HG02943 (cell line): Measurements from ENCODE around the gene TJP2.

Source experiments
- ATAC-seq: cut with Tn5 transposase; IDR thresholded peaks from one replicate; pipeline ENCODE4 v1.9.1; 2021; ENCODE audit warnings: mild to moderate bottlenecking, low read depth, moderate library complexity; ENCODE audit not compliant: unreplicated experiment

The TJP2 gene

DNA sequence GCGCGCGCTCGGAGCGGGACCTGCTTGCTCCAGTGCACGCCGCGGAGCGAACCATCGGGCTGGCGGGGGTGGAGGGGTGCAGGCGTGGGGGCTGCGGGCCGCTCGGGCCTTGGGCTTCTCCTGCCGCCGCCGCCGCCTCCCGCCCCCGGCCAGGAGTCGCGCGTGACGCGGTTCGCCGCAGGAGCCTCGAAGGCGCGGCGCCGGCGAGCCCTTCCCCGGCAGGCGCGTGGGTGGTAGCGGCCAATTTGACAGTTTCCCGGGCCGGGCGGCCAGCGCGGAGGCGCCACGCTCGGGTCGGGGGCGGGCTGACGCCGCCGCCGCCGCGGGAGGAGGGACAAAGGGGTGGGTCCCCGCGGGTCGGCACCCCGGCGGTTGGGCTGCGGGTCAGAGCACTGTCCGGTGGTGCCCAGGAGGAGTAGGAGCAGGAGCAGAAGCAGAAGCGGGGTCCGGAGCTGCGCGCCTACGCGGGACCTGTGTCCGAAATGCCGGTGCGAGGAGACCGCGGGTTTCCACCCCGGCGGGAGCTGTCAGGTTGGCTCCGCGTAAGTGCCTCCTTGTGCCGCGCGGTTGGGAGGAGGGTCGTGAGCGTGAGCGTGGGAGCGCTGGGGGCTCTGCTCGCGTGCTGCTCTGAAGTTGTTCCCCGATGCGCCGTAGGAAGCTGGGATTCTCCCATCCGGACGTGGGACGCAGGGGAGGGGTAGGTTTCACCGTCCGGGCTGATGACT, at the start of gene TJP2:
Gene TJP2, plus strand, starts transcription at position 387 of the 725 bp plus-strand sequence. Its CDS starts 96 bp downstream, at position 483.
- ATAC-seq: peak; percentile 49

DNA sequence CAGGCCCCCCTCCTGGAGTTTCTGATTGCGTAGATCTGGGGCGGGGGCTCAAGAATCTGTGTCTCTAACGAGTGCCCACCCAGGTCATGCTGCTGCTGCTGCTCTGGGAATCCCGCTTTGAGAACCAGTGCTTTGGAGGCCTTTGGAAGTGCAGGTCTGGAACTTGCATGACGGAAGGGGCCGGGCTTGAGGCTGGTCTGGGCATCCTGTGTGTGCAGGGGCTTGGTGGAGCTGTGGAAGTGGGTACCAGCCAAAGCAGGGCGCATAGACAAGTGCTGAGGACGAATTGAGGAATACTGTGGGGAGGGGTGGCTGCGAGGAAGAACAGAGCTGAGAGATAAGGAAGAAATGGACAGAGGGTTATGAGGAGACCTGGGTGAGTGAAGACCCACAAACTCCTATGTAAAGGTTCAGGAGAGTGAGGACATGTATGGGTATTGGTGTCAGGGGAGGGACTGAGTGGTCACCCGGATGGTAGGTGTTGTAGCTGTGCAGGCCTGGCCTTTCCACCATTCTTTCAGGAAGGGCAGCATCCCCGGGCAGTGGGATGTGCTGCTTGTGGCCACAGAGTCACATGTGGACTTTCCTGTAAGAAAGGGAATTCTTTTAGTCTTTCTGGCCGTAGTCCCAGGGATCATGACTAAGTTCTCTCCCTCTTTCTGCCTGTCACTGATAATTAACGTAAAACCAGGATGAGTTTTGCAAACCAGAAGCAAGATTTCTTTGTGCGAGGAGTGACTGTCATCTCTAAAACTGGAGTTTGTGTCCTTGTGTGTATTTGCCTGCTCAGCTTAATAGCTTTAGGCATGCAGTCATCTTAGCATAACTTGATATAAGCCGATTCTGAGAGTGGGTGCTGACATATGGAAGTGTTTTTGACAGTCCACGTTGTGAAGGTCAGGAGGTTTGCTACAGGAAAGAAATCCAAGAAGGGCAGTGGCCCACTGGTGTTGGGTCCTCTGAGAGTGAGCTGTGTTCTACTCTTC, 43.3 kb upstream of the TJP2 start:
- ATAC-seq: no peak

DNA sequence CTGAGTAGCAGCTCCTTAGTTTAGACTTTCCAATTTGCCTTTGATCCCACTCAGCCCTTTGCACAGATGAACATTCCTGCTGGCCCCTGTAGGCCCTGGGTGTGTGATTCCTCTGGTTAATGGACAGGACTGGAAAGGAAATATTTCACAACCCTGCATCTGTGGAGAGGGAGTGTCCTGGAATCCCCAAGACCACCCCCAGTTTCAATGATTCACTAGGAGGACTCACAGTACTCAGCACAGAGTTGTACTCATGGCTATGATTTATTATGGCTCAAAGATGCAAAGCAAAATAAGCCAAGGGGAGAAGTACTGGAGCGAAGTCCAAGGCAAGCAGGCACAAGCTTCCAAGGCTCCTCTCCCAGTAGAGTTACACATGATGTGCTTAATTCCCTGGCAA, 42.4 kb upstream of the TJP2 start:
- no peak for ATAC-seq

DNA sequence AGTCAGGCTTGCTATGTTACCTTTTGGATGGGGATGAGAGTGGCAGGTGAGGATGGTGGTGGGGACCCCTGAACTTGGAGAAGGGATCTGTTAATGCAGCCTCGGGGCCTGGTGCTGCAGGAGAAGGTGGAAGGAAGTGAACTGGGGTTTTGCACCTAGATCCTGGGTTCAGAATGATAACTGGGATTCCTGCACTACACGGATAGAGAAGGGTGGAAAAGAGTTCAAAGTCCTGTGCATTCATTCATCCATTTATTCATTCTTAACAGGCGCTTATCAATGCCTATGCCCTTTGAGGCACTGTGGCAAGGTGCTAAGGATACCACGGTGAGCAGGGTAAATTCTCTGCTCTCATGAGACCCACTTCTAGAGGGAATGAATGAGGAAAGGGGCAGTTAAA, 41.7 kb upstream of the TJP2 start:
- no peak for ATAC-seq

DNA sequence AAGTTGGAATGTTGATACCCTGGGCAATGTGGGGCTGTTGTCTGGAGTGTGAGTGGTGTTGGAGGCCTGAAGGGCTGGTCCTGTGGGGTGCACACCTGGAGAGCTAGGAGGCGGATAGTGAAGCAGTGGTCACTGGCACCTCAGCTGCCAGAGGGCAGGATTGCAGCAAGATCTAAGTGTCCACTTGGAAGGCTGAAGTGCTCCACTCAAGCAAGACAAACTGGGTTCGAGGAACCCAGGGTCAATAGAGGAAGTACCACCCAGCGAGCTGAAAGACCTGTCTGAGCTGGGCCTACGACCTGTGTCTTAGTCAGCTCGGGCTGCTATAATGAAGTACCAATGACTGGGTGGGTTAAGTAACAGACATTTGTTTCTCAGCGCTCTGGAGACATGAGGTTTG, 39.7 kb upstream of the TJP2 start:
- ATAC-seq: no peak

DNA sequence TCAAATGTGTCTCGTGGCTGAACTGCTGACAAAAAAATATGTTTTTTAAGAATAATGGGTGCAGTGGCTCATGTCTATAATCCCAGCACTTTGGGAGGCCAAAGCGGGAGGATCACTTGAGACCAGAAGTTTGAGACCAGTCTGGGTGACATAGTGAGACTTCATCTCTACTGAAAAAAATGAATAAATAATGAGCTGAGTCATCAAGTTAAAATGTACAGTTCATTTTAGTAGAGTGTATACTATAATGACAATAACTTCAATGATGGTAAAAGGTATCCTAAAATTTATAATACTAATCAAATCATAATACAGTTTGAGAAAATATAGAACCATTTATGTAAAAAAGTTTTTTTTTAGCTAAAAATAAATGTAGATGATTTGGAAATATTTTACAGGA, 37.9 kb upstream of the TJP2 start:
- ATAC-seq: no peak

DNA sequence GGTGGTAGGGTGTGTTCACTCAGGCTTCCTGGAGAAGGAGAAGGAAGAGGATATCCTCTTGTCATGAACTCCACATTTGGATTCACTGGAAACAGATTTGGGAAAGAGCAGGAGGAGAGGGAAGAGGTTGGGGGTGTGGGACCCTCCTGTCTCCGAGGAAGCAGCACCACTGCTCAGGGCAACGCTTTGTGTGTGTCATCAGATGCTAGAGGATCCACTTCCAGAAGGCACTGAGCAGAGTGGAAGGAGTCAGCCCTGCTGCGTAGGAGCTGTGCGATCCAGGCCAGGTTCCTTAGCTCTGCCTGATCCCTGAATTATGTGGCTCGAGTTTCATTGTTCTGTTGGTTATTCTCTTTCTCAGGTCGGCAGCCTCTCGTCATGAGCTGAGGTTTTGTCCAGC, 37.3 kb upstream of the TJP2 start:
- no peak for ATAC-seq

DNA sequence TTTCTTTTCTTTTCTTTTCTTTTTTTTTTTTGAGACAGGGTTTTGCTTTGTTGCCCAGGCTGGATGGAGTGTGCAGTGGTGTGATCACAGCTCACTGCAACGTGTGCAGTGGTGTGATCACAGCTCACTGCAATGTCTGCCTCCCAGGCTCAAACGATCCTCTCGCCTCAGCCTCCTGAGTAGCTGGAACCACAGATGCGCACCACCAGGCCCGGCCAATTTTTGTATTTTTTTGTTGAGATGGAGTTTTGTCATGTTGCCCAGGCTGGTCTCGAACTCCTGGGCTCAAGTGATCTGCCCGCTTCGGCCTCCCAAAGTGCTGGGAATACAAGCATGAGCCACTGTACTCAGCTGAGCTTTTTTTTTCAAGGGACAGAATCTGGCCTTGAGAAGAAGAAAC, 36.8 kb upstream of the TJP2 start:
- ATAC-seq: no peak

DNA sequence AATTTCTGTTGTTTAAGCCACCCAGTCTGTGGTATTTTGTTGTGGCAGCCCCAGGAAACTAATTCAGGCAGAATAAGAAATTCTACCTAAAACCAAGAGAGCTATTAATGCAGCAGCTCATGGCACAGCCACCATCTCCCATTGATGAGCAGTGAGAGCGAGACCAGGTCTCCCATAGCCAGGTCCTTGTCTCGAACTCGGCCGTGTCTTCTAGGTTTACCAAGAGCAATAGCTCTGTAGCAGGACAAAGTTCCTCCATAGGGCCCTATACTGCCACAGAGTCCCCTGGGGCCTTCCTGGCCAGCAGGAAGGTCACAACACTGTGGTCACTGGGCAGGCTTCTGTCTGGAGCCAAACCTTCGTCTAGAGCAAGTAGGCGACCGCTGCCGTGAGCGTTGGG, 34.5 kb upstream of the TJP2 start:
- no peak for ATAC-seq

DNA sequence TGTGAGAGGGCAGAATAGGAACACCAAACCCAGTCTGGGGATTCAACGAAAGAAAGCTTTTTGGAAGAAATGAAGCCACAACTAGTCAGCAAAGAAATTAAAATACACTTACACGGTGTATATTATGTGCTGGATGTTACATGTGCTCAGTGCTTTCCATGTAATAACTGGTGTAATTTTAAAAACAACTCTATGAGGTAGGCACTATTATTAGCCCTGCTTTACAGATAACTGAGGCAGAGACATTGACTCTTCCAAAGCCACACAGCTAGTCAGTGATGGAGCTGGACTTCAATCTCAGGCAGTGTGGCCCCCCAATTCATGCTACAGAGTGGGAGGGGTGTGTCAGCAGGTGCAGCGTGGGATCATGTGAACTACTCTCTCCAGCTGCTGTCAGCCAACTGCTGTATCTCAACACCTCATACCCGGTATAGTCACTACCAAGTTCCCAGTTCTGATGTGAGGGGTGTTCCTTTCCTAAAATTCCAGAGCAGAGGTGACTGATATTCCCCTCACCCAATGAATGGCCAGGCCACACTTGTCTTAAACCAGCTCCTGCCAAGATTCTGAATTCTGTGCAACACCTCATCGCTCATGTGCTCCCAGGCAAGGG, 33.8 kb upstream of the TJP2 start:
- ATAC-seq: no peak

DNA sequence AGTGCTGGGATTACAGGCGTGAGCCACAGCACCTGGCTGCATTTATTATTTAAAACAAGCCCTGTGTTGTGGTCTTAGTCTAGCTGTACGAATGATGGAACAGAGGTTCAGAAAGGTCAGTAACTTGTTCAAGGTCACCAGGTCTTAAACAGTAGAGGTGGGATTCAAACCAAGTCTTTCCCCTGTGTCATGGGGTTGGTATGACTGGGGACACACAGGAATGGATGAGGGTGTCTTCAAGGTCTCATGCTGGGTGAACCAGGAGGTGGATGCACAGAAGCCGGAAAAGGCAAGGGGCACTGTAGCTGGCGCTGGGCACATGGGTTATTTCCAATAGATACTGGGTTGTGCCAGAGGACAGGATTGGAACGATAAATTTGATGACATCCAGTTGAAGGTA, 32.2 kb upstream of the TJP2 start:
- ATAC-seq: no peak

DNA sequence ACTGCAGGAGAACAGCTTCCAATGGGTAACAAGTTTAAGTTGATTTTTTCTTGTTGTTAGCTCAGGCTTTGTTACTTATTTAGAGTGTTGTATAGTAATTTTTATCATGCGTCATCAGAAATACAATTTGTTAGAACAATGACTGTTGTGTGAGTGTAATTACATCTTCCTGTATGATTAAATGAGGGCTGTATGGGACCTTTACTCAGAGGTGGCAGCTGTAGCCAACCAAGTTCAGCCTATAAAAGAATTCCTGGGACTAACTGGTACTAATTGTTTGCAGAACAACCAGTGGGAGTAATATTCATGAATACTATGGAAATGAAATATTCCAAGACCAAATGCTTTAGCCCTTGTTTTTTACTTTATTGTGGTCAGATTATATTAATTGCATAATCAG, 30.8 kb upstream of the TJP2 start:
- ATAC-seq: no peak

DNA sequence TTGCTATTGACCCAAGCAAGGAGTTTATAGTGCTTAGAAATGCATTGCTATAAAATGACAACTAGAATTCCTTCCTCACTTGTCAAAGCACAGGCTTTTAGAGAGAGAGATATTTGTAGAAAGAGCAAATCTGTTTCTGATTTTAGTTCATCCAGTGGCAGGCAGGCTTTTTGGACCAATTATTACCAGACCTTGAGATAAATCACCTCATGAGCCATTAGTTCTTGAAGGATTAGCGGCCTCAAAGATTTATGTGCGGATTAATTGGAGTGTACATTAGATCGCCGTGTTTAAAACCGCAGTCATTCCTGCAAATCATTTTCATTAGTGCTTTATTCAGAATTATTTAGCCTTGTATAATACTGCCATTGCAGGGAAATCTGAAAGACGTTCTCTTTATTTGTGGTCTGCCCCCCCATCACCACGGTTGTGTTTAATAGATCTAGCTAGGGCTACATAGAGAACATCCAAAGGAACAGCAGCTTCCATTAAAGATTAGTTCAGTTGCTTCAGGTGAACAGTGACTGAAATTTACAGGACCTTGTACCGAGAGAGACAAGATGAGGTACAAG, 28.8 kb upstream of the TJP2 start:
- no peak for ATAC-seq

DNA sequence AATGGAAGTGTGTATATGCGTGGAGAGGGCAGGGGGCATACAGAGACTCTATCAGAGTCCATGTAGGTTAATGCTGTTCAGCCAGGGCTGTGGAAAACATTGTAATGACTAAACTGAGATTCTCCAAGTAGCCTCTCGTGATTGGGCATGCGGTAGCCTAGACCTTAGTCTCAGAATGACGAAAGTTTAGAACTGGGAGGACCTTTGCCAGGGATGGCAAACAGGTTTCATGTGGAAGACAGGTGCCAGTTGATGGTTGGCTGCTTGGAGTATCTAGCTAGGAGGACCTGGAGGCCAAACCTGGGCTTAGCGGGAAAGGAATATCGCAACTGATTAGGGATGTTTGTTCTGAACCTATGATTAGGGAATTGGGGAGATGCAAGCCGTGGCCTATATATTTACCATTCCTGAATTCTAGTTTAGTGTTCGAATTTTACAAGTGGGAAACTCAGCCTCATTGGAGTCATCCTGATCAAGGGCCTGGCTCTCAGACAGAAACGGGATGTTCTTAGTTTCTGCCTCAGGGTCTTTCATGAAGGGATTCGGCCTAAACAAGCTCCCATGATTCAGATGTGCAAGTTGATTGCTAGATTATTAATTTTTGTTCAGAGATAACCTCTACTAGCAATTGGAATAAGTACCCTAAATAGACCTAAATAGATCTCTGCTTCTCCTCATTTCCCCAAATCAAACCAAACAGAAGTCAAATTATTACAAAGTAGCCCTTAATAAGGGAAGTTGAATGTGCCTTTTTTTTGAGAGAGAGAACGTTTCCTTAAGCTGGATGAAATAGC, 26.8 kb upstream of the TJP2 start:
- ATAC-seq: no peak

DNA sequence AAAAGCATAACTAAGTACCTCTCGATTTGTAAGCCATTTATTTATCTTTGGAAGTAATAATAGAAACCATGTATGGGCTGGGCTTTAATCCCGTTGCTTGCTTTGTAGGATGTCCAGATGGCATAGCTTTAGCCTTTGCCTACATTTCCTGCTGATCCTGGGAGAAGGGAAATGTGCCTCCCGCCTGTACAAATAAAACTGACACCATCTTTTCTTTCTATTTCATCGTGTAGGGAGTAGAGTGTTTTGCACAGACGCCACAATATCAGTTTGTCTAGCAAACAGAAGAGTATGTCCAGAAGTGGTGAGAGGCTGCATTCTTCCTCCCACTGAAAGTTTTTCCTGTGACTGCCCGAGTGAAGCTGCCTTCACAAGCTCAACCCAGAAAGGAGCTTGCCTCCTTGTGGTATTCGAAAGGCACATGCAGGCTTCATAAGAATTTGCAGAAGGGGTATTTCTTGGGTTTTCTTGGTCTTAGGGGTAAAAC, 24.7 kb upstream of the TJP2 start:
- no peak for ATAC-seq

DNA sequence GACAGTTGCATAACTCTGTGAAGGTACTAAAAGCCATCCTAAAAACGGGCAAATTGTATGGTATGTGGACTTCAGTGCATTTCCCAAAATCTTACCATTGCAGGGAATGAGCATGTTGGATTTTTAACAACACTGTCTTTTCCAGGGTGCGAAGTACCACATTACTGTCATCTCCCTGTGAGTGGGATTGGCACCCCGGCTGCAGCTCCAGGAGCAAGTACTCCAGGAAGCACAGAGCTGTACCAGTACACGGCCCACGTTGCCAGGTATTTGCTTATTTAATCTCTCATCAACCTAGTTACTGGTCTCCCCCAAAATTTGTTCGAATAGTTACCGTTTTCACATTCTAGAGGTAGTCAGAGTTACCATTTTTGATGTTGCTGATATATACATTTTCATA, 22.6 kb upstream of the TJP2 start:
- ATAC-seq: no peak

DNA sequence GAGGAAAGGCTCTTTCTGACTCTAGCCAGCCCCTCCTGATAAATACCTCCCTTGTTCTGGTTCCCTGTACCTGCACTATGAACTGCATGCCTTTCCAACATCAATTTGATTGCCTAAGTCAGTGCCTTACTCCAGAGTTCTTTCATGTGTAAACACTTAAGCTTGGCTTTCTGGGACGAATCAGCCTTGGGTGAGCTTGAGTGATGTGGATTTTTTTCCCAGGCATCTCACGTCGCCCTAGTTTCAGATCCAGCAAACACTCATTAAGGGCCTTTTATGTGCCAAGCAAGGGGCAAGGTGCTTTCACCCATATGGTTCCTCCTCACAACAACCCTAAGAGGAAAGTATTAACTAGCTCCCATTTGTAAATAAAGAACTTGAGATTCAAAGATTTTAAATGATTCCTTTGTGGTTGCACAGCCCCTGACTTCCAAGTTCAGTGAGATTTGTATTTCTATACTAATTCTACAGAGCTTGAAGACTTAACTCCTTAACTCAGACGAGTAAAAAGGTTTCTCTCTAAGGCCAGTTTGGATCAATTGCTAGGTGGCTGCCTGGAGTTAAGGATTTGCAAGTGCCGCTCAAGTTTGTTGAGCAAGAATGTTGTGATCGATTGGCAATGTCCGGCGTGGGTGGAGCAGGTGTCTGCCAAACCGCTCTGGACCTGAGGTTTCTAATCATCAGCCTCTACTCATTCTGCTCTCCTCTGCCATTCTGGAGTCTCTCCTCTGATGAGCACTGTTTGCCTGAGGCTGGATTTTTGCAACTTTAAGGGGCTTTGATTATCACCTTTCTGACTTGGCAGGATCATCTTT, 20.2 kb upstream of the TJP2 start:
- ATAC-seq: no peak

DNA sequence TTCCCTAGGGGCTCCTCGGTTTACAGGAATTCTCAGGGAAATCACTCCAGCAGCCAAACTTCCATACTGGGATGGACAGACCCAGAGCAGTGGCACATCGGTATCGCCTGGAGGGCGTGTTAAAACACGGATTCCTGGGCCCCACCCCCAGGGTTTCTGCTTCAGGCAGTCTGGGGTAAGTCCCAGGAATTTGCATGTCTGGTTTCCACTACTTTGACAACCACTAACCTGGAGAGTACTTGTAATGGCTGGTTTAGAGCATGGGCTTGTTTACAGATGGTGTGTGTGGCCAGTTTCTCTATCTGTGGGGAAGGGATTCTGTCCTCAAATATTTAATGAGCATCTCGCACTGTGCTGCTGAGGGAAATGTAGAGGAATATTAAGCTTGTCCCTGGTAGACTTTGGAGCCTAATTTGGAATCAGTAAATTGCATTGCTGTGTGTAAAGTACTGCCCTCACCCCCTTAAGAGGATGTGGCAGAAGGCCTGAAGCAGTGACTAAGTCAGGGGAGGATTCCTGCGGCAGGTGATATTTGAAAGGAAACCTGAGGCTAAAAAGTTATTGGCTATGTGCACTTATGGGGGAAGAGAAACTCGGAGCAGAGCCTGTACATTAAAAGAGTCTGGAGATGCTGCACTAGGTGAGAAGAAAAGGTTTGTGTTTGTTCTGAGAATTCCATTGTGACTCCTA, 18.6 kb upstream of the TJP2 start:
- ATAC-seq: peak; percentile 95
